Uterus (tissue), 2 donors: ENCODE measurements around the gene EPHA7.

Experiments used
- CTCF ChIP-seq, 4 experiments: fragments of 200-600 bp in 2 of 4; fragments of 450-650 bp in 2 of 4; sonication (generic) in 2 of 4; IDR thresholded peaks; one replicate each; pipeline ENCODE4 v1.5.1; 2016 to 2019; ENCODE audit warnings: antibody characterized with exemption in 4 of 4, mild to moderate bottlenecking in 2 of 4, moderate library complexity in 1 of 4
- POLR2A ChIP-seq, 2 donors: fragments of 450-650 bp; IDR thresholded peaks; one replicate each; pipeline ENCODE4 v1.6.1; 2016; ENCODE audit warnings: antibody characterized with exemption in 2 of 2, mild to moderate bottlenecking in 1 of 2, moderate library complexity in 1 of 2

DNA sequence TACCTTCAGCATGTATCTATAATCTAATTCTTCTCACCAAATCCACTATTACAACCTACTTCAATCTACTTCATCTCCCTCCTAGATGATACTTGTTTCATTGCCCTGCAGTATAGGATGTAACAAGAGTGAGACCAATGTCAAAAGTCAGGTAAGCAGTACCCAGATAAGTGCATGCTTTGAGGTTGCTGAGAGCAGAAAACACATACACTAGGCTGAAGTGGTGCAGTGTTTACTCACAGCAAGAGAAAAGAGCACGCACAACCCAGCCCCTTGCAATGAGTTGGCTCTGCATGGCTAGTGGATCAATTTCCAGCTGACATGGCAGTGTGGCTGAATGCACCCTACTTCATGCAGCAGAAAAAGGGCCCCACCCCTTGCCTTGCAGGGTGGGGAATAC lies 199.9 kb downstream of the EPHA7 start:
- TF ChIP-seq POLR2A (IDR thresholded peaks at IDR 0.05) (no peak), CTCF (IDR thresholded peaks at IDR 0.05) (no peak)
